WERI-Rb-1 (cell line): Measurements from ENCODE around the gene WIPF3.

Experiments
- DNase-seq: peaks from one replicate; pipeline ENCODE4 v3.0.0-alpha.2; 2020
- H3K27ac ChIP-seq: fragments of 250-450 bp; sonication (Bioruptor Pico); 2 replicates; pipeline ENCODE4 v1.5.1; 2020; ENCODE audit warnings: mild to moderate bottlenecking, moderate library complexity
- H3K27me3 ChIP-seq: fragments of 250-450 bp; sonication (Bioruptor Pico); 2 replicates; pipeline ENCODE4 v1.5.1; 2021; ENCODE audit warnings: mild to moderate bottlenecking, low read depth, moderate library complexity; ENCODE audit not compliant: insufficient read depth, severe bottlenecking
- H3K36me3 ChIP-seq: fragments of 250-450 bp; sonication (Bioruptor Pico); 2 replicates; pipeline ENCODE4 v1.5.1; 2020; ENCODE audit warnings: mild to moderate bottlenecking, moderate library complexity
- H3K4me3 ChIP-seq: 2 replicates; pipeline ENCODE4 v1.5.1; 2011; ENCODE audit warnings: low read depth, mild to moderate bottlenecking, control low read depth, low read length
- H3K9me3 ChIP-seq: fragments of 250-450 bp; sonication (Bioruptor Pico); 2 replicates; pipeline ENCODE4 v1.5.1; 2021; ENCODE audit warnings: mild to moderate bottlenecking, moderate library complexity; ENCODE audit not compliant: severe bottlenecking
- CTCF ChIP-seq: IDR thresholded peaks from 2 replicates; pipeline ENCODE4 v1.5.1; 2011; ENCODE audit warnings: low read depth, mild to moderate bottlenecking, control low read depth, inconsistent platforms, low read length

WIPF3 gene

GRCh38 chr7:29805031-29805430 is 1.3 kb upstream of the WIPF3 start:
- H3K9me3 ChIP-seq: no peaks in the 10 kb centered on the region
- TF ChIP-seq CTCF: no peak
- H3K36me3 ChIP-seq: no peaks in the 10 kb centered on the region
- no peak overlapping the region for H3K4me3 ChIP-seq
- no peak overlapping the region for H3K27ac ChIP-seq
- no peak for DNase-seq
- H3K27me3 ChIP-seq: peaks cover 31% of the 10 kb centered on the region

GRCh38 chr7:29805886-29806207 is 461 bp upstream of the WIPF3 start:
- TF ChIP-seq CTCF: no peak
- Histone ChIP-seq H3K4me3 (peak overlapping the region; percentile 8; the same call in 1 of the 2 replicates), H3K9me3 (no peaks in the 10 kb centered on the region), H3K27ac (no peak overlapping the region), H3K36me3 (no peaks in the 10 kb centered on the region), H3K27me3 (peaks cover 31% of the 10 kb centered on the region)
- DNase-seq: no peak

GRCh38 chr7:29806995-29807841 is 910 bp downstream of the WIPF3 start:
- H3K9me3 ChIP-seq: no peaks in the 10 kb centered on the region
- no peaks in the 10 kb centered on the region for H3K36me3 ChIP-seq
- no peak for DNase-seq
- peak overlapping the region; percentile 45 for H3K4me3 ChIP-seq
- no peak for TF ChIP-seq CTCF
- H3K27me3 ChIP-seq: peaks cover 31% of the 10 kb centered on the region
- H3K27ac ChIP-seq: no peak overlapping the region

- no peak for DNase-seq
- TF ChIP-seq CTCF: no peak
- Histone ChIP-seq H3K36me3 (no peaks in the 10 kb centered on the region), H3K27me3 (peaks cover 31% of the 10 kb centered on the region), H3K27ac (no peak overlapping the region), H3K9me3 (no peaks in the 10 kb centered on the region), H3K4me3 (no peak overlapping the region)
These were observed 1.9 kb downstream of the WIPF3 start for GRCh38 chr7:29808075-29808801.

- peaks cover 31% of the 10 kb centered on the region for H3K27me3 ChIP-seq
- TF ChIP-seq CTCF: no peak
These were observed 3.3 kb downstream of the WIPF3 start for GRCh38 chr7:29809533-29810155.

More at GRCh38 chr7:29809533-29810155, 3.3 kb downstream of the WIPF3 start:
- no peak for DNase-seq
- H3K9me3 ChIP-seq: no peaks in the 10 kb centered on the region
- no peaks in the 10 kb centered on the region for H3K36me3 ChIP-seq
- H3K4me3 ChIP-seq: no peak overlapping the region
- no peak overlapping the region for H3K27ac ChIP-seq
